ENCODE data around the gene RIMBP2.

RIMBP2 gene

DNA sequence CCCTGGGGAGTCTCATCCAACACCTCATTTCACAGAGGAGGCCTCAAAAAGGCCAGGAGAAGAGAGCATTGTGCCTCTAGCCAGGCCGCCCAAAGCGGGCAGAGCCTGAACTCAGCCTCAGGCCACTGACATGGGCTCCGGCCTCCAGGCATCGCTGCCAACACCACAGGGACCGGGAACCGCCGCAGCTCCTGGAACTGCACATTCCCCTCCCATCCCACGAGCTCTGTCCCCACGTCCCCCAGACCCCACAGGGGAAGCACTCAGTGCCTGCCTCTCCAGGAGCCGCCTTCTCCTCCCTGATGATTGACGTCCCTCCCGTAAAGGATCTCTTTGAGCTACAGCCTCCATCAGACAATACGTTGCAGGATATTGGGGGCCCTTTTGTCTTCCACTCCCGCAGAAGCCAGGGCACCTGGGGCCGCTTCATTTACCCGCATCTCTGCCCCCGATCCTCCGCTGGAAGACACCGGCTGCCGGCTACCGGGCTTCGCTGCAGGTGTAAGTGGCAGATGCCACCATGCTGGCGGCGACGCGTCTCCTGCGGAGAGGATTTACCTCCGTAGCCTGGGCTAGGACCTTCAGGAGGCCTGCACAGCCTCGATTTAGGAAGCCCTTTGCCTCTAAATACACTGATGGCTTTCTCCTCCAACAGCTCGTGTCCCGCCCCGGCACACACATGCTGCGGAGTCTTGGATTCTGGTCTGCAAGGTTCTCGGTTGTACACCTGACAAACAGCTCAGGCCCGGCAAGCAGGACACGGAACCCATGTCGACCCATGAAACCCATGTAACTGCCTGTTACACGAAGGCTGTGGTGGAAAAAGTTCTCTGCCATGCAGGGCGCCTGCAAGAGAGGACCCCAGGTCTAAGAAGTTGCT lies 104.8 kb downstream of the RIMBP2 start:
- Histone ChIP-seq H3K36me3 (ENCODE audit: control insufficient read depth, insufficient read depth, low read length) (no peaks in the 10 kb centered on the region), H3K4me3 (ENCODE audit: insufficient read depth, low read depth, low read length, poor library complexity, severe bottlenecking) (no peak overlapping the region), H3K4me1 (ENCODE audit: control insufficient read depth, insufficient read depth, low read length, poor library complexity, severe bottlenecking) (no peaks in the 10 kb centered on the region), H3K27ac (ENCODE audit: insufficient read depth, low read length, poor library complexity, severe bottlenecking) (no peak overlapping the region), H3K27me3 (replicated peaks; ENCODE audit: control insufficient read depth, insufficient read depth, low read length, poor library complexity, severe bottlenecking) (no peaks in the 10 kb centered on the region), H3K9me3 (ENCODE audit: control insufficient read depth, low read length) (no peaks in the 10 kb centered on the region)
- DNase-seq: no peak

GRCh38 chr12:130609966-130610365 lies 106.1 kb downstream of the RIMBP2 start:
- H3K36me3 ChIP-seq (ENCODE audit: control insufficient read depth, insufficient read depth, low read length): no peaks in the 10 kb centered on the region
- H3K27me3 ChIP-seq (replicated peaks; ENCODE audit: control insufficient read depth, insufficient read depth, low read length, poor library complexity, severe bottlenecking): no peaks in the 10 kb centered on the region
- H3K9me3 ChIP-seq (ENCODE audit: control insufficient read depth, low read length): no peaks in the 10 kb centered on the region
- DNase-seq: no peak
- no peak overlapping the region for H3K4me3 ChIP-seq (ENCODE audit: insufficient read depth, low read depth, low read length, poor library complexity, severe bottlenecking)
- H3K4me1 ChIP-seq (ENCODE audit: control insufficient read depth, insufficient read depth, low read length, poor library complexity, severe bottlenecking): no peaks in the 10 kb centered on the region
- no peak overlapping the region for H3K27ac ChIP-seq (ENCODE audit: insufficient read depth, low read length, poor library complexity, severe bottlenecking)

GRCh38 chr12:130608831-130609230 lies 107.3 kb downstream of the RIMBP2 start:
- no peak for DNase-seq
- H3K9me3 ChIP-seq (ENCODE audit: control insufficient read depth, low read length): no peaks in the 10 kb centered on the region
- H3K27ac ChIP-seq (ENCODE audit: insufficient read depth, low read length, poor library complexity, severe bottlenecking): no peak overlapping the region
- no peak overlapping the region for H3K4me3 ChIP-seq (ENCODE audit: insufficient read depth, low read depth, low read length, poor library complexity, severe bottlenecking)
- H3K36me3 ChIP-seq (ENCODE audit: control insufficient read depth, insufficient read depth, low read length): no peaks in the 10 kb centered on the region
- H3K4me1 ChIP-seq (ENCODE audit: control insufficient read depth, insufficient read depth, low read length, poor library complexity, severe bottlenecking): no peaks in the 10 kb centered on the region
- H3K27me3 ChIP-seq (replicated peaks; ENCODE audit: control insufficient read depth, insufficient read depth, low read length, poor library complexity, severe bottlenecking): no peaks in the 10 kb centered on the region

GRCh38 chr12:130608132-130608531 lies 108.0 kb downstream of the RIMBP2 start:
- Histone ChIP-seq H3K9me3 (ENCODE audit: control insufficient read depth, low read length) (no peaks in the 10 kb centered on the region), H3K27me3 (replicated peaks; ENCODE audit: control insufficient read depth, insufficient read depth, low read length, poor library complexity, severe bottlenecking) (no peaks in the 10 kb centered on the region), H3K4me3 (ENCODE audit: insufficient read depth, low read depth, low read length, poor library complexity, severe bottlenecking) (no peak overlapping the region)

DNA sequence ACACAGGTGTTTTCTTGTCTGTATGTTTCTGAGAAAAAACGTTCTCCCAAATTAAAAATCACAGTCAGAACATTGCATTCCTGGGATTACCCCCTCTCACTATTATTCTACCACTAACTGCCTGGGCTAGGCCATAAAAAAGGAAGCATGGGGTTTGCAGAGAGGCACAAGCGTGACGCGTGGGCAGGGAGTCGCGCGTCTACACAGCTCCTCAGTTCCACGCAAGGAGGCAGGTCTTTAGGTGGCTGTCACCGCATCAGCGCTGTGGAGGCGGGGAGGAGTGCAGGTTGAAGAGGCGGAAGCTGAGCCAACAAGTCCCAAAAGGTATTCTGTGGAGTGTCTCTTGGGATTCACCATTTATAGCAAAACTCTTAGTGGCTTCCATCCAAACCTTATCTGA lies 109.9 kb downstream of the RIMBP2 start:
- H3K4me3 ChIP-seq (ENCODE audit: insufficient read depth, low read depth, low read length, poor library complexity, severe bottlenecking): no peak overlapping the region
- no peaks in the 10 kb centered on the region for H3K9me3 ChIP-seq (ENCODE audit: control insufficient read depth, low read length)
- no peaks in the 10 kb centered on the region for H3K27me3 ChIP-seq (replicated peaks; ENCODE audit: control insufficient read depth, insufficient read depth, low read length, poor library complexity, severe bottlenecking)
- H3K27ac ChIP-seq (ENCODE audit: insufficient read depth, low read length, poor library complexity, severe bottlenecking): no peak overlapping the region
- H3K4me1 ChIP-seq (ENCODE audit: control insufficient read depth, insufficient read depth, low read length, poor library complexity, severe bottlenecking): no peaks in the 10 kb centered on the region
- no peaks in the 10 kb centered on the region for H3K36me3 ChIP-seq (ENCODE audit: control insufficient read depth, insufficient read depth, low read length)
- no peak for DNase-seq

More at GRCh38 chr12:130608132-130608531, 108.0 kb downstream of the RIMBP2 start:
- Histone ChIP-seq H3K4me1 (ENCODE audit: control insufficient read depth, insufficient read depth, low read length, poor library complexity, severe bottlenecking) (no peaks in the 10 kb centered on the region), H3K27ac (ENCODE audit: insufficient read depth, low read length, poor library complexity, severe bottlenecking) (no peak overlapping the region), H3K36me3 (ENCODE audit: control insufficient read depth, insufficient read depth, low read length) (no peaks in the 10 kb centered on the region)
- no peak for DNase-seq

- no peak overlapping the region for H3K4me3 ChIP-seq (ENCODE audit: insufficient read depth, low read depth, low read length, poor library complexity, severe bottlenecking)
- no peaks in the 10 kb centered on the region for H3K36me3 ChIP-seq (ENCODE audit: control insufficient read depth, insufficient read depth, low read length)
- no peaks in the 10 kb centered on the region for H3K9me3 ChIP-seq (ENCODE audit: control insufficient read depth, low read length)
- H3K27ac ChIP-seq (ENCODE audit: insufficient read depth, low read length, poor library complexity, severe bottlenecking): no peak overlapping the region
- no peaks in the 10 kb centered on the region for H3K27me3 ChIP-seq (replicated peaks; ENCODE audit: control insufficient read depth, insufficient read depth, low read length, poor library complexity, severe bottlenecking)
- no peaks in the 10 kb centered on the region for H3K4me1 ChIP-seq (ENCODE audit: control insufficient read depth, insufficient read depth, low read length, poor library complexity, severe bottlenecking)
- DNase-seq: no peak
Measured at GRCh38 chr12:130603396-130603965, 112.6 kb downstream of the RIMBP2 start.

DNA sequence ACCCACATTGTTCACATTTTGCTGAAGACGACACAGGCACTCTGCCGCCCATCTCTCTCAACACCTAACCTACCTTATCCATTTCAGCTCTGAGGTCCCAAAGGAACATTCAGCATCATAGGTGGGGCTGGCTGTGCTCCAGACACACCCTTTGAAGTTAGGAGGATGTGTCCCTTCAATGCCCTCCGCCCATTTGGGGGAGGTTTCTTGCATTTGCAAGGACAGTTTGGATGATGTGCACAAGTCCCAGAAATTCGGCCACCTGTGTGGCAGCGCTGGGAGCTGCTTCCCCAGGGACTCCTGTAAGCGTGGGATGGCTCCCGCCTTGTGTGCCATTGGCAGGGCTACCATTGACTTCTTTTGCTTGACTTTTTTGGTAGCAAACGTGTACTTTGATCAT lies 113.8 kb downstream of the RIMBP2 start:
- peaks cover 4% of the 10 kb centered on the region for H3K9me3 ChIP-seq (ENCODE audit: control insufficient read depth, low read length)
- H3K27ac ChIP-seq (ENCODE audit: insufficient read depth, low read length, poor library complexity, severe bottlenecking): no peak overlapping the region
- H3K4me3 ChIP-seq (ENCODE audit: insufficient read depth, low read depth, low read length, poor library complexity, severe bottlenecking): no peak overlapping the region
- H3K36me3 ChIP-seq (ENCODE audit: control insufficient read depth, insufficient read depth, low read length): no peaks in the 10 kb centered on the region
- DNase-seq: no peak
- no peaks in the 10 kb centered on the region for H3K27me3 ChIP-seq (replicated peaks; ENCODE audit: control insufficient read depth, insufficient read depth, low read length, poor library complexity, severe bottlenecking)
- H3K4me1 ChIP-seq (ENCODE audit: control insufficient read depth, insufficient read depth, low read length, poor library complexity, severe bottlenecking): no peaks in the 10 kb centered on the region

DNA sequence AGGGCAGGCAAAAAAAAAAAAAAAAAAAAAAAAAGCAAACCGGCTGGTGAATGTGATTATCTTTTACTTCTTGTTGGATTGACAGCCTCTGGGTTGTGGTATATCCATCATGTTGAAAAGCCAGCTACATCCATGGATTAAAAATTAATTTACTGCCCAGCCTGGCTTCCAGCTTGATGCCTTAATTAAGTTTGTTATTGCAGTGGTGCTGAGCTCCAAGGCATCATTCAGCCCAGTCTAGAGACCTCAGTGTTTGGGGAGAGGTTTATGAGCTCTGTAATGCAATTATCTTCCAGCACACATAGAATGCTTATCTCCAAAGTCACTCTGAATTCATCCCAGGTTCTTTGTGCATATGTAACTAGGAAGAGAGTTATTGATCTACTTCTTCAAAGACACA lies 114.8 kb downstream of the RIMBP2 start:
- H3K36me3 ChIP-seq (ENCODE audit: control insufficient read depth, insufficient read depth, low read length): no peaks in the 10 kb centered on the region
- no peaks in the 10 kb centered on the region for H3K27me3 ChIP-seq (replicated peaks; ENCODE audit: control insufficient read depth, insufficient read depth, low read length, poor library complexity, severe bottlenecking)
- H3K27ac ChIP-seq (ENCODE audit: insufficient read depth, low read length, poor library complexity, severe bottlenecking): no peak overlapping the region
- H3K4me1 ChIP-seq (ENCODE audit: control insufficient read depth, insufficient read depth, low read length, poor library complexity, severe bottlenecking): no peaks in the 10 kb centered on the region
- H3K9me3 ChIP-seq (ENCODE audit: control insufficient read depth, low read length): peaks cover 4% of the 10 kb centered on the region
- DNase-seq: no peak
- no peak overlapping the region for H3K4me3 ChIP-seq (ENCODE audit: insufficient read depth, low read depth, low read length, poor library complexity, severe bottlenecking)

GRCh38 chr12:130596241-130596640 lies 119.9 kb downstream of the RIMBP2 start:
- no peak overlapping the region for H3K4me3 ChIP-seq (ENCODE audit: insufficient read depth, low read depth, low read length, poor library complexity, severe bottlenecking)
- no peak for DNase-seq
- H3K9me3 ChIP-seq (ENCODE audit: control insufficient read depth, low read length): peaks cover 4% of the 10 kb centered on the region
- H3K4me1 ChIP-seq (ENCODE audit: control insufficient read depth, insufficient read depth, low read length, poor library complexity, severe bottlenecking): no peaks in the 10 kb centered on the region
- H3K27me3 ChIP-seq (replicated peaks; ENCODE audit: control insufficient read depth, insufficient read depth, low read length, poor library complexity, severe bottlenecking): no peaks in the 10 kb centered on the region
- H3K36me3 ChIP-seq (ENCODE audit: control insufficient read depth, insufficient read depth, low read length): no peaks in the 10 kb centered on the region
- no peak overlapping the region for H3K27ac ChIP-seq (ENCODE audit: insufficient read depth, low read length, poor library complexity, severe bottlenecking)

GRCh38 chr12:130595566-130595965 lies 120.5 kb downstream of the RIMBP2 start:
- no peak overlapping the region for H3K27ac ChIP-seq (ENCODE audit: insufficient read depth, low read length, poor library complexity, severe bottlenecking)
- H3K9me3 ChIP-seq (ENCODE audit: control insufficient read depth, low read length): peaks cover 4% of the 10 kb centered on the region
- H3K4me1 ChIP-seq (ENCODE audit: control insufficient read depth, insufficient read depth, low read length, poor library complexity, severe bottlenecking): no peaks in the 10 kb centered on the region
- no peaks in the 10 kb centered on the region for H3K36me3 ChIP-seq (ENCODE audit: control insufficient read depth, insufficient read depth, low read length)
- no peak overlapping the region for H3K4me3 ChIP-seq (ENCODE audit: insufficient read depth, low read depth, low read length, poor library complexity, severe bottlenecking)
- no peak for DNase-seq
- no peaks in the 10 kb centered on the region for H3K27me3 ChIP-seq (replicated peaks; ENCODE audit: control insufficient read depth, insufficient read depth, low read length, poor library complexity, severe bottlenecking)
